GM18873 (cell line): Measurements from ENCODE around the gene CCNB1IP1.
"Not testable (repeated sequence)": the region's sequence is repeated elsewhere in the genome, so short reads cannot be mapped to it uniquely, and the experiment has no call there.

Experiments
- ATAC-seq: cut with Tn5 transposase; IDR thresholded peaks from one replicate; pipeline ENCODE4 v1.9.1; 2021; ENCODE audit warnings: mild to moderate bottlenecking, moderate library complexity, moderate number of reproducible peaks; ENCODE audit not compliant: unreplicated experiment, low FRiP score

Gene CCNB1IP1

GRCh38 chr14:20332788-20333493 lies at the start of gene CCNB1IP1:
CCNB1IP1 (minus strand) TSS chr14:20333279; CDS start chr14:20316523, 16,756 bp downstream.
- ATAC-seq, result peak; percentile 92

- ATAC-seq, result no peak
Observed at GRCh38 chr14:20382526-20382925, 49.4 kb upstream of the CCNB1IP1 start.

- no peak for ATAC-seq
Observed at GRCh38 chr14:20381341-20381740, 48.3 kb upstream of the CCNB1IP1 start.

DNA sequence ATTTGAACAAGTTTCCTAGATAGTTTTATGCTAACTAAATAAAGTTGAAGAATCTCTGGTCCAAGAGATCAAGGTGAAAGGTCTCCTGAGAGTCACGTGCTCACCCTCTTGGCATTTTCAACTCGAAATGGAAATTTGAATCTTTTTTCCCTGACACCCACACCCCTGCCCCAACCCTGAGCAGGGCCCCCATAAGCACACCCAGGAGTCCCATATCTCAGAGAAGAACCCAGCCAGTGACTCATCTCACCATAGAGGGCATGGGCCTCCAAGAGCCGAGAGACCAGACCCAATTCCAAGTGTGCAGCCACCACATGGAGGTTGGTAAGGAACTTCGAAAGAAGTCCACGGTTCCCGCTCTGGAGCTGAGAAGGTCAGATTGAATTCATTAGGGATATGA lies 47.6 kb upstream of the CCNB1IP1 start:
- no peak for ATAC-seq

- ATAC-seq, result no peak
Observed at GRCh38 chr14:20379743-20380142, 46.7 kb upstream of the CCNB1IP1 start.

- no peak for ATAC-seq
Observed at GRCh38 chr14:20377171-20377570, 44.1 kb upstream of the CCNB1IP1 start.

DNA sequence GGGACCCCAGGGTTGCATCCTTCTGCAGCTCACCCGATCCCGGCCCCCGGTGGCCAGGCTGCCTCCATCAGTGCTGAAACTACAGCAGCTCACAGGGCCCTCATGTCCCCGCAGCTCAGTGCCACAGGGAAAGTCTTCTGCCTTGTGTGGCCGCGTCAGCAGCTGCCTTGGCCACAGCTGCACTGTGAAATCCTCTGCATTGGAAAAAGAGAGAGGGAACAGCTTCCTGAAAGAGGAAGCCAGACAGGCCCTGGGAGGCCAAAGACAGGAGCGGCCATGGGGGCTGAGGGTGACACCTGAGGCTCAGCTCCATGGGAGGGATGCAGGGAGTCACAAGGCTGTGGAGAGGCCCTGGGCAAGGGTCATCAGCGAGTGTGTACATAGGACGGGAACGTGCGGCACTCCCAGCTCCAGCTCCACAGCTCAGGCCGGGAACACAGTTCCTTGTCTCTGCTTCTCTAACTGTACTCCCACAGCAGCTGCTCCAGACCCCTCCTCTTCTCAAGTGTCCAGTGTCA lies 43.1 kb upstream of the CCNB1IP1 start:
- ATAC-seq, result no peak

- ATAC-seq, result no peak
Observed at GRCh38 chr14:20375471-20375870, 42.4 kb upstream of the CCNB1IP1 start.

DNA sequence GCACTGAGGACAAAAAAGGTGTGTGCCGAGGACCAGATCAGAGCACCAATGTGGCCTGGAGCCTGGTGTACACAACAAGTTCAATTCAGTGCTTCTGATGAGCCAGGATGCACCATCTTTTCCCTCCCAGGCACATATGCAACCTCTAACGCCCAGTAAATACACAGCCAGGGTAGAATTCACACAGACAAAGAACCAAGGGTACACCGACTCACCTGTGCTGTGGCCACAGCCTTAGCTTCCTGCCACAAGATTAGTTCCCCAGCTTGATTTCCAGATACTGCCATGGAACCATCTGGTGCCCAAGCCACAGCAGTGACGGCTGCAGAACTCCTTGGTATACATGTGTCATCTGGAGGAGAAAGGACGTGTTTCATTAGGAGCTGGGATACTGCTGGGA lies 39.7 kb upstream of the CCNB1IP1 start:
- no peak for ATAC-seq

DNA sequence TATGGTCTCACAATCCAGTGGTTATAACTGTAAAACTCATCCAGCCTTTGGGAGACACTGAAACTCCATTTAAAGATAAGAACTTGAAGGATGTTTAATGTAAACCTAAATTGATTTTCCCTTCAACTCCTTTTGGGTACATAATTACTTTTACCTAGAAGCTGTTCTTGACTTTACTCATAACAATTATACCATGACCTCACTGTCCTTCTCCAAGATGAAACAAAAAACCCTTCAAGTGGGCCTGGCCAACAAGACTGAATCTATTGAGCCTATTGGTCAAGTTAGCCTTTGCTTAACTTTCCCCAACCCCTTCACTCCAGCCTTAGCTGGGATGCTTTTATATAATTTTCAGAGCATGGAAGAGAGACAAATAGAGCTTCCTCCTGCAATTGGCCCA lies 32.8 kb upstream of the CCNB1IP1 start:
- no peak for ATAC-seq

DNA sequence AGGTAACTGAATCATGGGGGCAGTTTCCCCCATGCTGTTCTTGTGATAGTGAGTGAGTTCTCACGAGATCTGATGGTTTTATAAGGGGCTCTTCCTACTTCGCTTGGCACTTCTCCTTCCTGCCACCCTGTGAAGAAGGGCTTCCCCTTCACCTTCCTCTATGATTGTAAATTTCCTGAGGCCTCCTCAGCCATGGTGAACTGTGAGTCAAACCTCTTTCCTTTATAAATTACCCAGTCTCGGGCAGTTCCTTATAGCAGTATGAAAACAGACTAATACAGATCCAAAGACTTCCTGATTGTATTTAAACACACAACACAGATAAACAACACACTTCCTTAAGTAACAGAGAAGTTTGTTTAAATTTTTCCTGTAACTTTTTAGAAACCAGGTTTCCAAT lies 25.4 kb upstream of the CCNB1IP1 start:
- not testable (repeated sequence) for ATAC-seq

GRCh38 chr14:20356422-20356821 lies 23.3 kb upstream of the CCNB1IP1 start:
- ATAC-seq, result no peak

- ATAC-seq, result no peak
Observed at GRCh38 chr14:20350860-20351259, 17.8 kb upstream of the CCNB1IP1 start.

DNA sequence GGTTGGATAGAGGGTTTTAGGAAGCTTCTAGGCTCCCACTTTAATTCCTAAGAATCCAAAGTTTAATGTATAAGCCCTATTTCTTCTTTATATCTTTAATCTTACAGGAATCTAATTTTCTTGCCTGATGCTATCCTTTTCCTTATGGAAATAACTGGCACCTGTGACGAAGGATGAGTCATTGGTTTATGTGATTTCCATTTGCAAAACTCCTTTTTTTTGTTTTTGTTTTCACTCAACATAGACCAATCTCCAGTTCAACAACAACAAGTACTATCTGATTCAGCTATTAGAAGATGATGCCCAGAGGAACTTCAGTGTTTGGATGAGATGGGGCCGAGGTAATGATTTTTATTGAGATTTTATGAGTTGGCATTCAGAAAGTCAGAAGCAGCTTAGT lies 17.2 kb upstream of the CCNB1IP1 start:
- ATAC-seq, result no peak

DNA sequence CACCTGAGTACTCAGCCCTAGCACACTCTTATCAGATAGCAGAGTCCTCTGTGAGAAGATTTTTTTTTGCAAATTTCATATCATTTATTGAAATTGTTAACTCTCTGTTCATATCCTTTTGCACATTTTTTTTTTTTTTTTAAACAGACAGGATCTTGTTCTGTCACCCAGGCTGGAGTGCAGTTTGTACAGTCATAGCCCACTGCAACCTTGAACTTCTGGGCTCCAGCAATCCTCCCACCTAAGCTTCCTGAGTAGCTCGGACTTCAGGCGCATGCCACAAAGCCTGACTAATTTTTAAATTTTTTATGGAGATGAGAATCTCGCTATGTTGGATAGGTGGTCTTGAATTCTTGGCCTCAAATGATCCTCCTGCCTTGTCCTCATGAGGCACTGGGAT lies 14.7 kb upstream of the CCNB1IP1 start:
- ATAC-seq, result no peak

DNA sequence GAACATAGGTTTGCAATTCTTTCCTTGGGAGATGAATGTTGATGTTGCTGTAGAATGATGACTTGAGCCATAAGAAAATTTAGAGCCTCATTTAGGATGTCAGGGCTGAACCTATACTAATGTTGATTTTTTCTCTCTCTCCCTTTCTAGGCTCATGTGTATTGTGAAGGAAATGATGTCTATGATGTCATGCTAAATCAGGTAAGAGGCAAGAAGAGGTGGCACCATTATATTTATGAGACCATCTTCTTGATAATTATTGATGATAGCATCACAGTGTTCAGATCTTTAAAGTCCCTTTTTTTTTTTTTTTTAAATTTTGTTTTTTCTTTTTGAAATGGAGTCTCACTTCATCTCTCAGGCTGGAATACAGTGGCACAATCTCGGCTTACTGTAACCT lies 13.6 kb upstream of the CCNB1IP1 start:
- no peak for ATAC-seq

DNA sequence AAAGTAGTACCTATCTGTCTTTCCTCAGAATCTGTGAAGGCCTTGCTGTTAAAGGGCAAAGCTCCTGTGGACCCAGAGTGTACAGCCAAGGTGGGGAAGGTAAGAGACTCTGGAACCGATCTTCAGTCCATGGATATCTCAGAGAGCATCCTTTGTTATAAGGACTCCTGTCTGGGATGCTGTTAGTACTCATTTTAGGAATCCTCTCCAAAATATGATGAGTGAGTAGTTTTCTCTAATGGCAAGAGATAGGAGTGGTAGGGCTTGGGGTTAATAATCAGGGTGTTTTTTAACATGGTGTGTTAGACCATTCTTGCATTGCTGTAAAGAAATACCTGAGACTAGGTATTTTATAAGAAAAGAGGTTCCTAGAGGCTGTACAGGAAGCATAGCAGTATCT lies 12.3 kb upstream of the CCNB1IP1 start:
- no peak for ATAC-seq

DNA sequence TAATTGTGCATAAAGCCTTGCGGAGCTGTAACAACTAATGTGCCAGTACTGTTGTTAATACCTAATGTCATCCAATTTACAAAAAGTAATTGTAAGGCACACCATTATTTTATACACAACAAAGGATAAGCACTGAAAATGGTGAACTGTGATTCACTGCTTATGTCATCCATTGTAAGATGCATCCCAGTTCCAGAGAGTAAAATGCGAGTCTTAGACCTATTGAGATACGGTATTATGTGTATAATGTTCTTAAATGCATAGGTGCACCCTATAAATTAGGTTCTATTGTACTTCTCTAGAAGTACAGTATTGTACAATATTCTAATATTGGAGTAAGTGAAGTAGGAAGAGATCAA lies 10.8 kb upstream of the CCNB1IP1 start:
- no peak for ATAC-seq

DNA sequence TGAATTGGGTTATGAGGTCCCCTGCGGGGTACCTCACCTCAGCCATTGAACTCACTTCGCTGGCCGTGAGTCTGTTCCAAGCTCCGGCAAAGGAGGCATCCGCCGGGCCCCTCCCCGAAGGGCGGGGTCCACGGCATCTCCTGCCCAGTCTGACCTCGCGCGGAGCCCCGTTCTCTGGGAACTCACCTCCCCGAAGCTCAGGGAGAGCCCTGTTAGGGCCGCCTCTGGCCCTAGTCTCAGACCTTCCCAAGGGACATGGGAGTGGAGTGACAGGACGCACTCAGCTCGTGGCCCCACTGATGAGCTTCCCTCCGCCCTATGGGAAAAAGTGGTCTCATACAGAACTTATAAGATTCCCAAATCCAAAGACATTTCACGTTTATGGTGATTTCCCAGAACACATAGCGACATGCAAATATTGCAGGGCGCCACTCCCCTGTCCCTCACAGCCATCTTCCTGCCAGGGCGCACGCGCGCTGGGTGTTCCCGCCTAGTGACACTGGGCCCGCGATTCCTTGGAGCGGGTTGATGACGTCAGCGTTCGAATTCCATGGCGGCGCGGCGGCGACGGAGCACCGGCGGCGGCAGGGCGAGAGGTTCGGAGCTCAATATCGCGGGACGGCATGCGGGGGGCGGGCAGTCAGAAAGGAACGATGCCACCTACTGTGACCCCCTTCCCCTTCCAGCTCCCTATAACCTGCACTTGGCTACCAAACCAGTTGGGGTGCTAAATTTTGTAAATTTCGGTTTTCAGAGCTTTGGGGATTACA lies 10.2 kb upstream of the CCNB1IP1 start, which contains the start of gene PARP2:
TSS of gene PARP2 (plus strand) at position 544 of the 770 bp plus-strand sequence. CDS start at position 551, 7 bp downstream.
- peak; percentile 89 for ATAC-seq

DNA sequence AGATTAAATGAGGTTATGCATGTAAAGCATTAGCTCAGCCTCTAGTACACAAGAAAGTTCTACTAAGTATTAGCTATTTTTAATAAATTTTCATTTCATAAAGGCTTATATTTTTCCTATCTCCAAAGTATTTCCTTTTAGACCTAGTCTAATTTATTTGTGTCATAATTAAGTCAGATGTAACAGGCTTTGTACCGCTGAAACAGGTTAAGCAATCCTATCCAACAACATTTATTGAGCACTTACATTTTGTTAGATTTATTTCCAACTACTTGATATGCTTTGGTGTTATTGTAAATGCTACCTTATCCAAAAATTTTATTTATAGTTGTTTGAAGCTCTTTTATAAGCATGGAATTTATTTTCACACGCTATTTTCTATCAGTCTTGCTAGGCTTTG lies 8.6 kb upstream of the CCNB1IP1 start:
- ATAC-seq, result no peak

- ATAC-seq, result not testable (repeated sequence)
Observed at GRCh38 chr14:20341032-20341431, 8.0 kb upstream of the CCNB1IP1 start.

GRCh38 chr14:20334017-20334416 lies 938 bp upstream of the CCNB1IP1 start:
- ATAC-seq, result no peak
